Gastroesophageal sphincter (tissue), 4 donors: ENCODE data around the gene E2F1. TPM values are rescaled to one million over a fixed set of nuclear protein-coding genes. Genes with fewer than 3 reads are reported as not detected.

Source experiments
- ATAC-seq: fragments of 150-250 bp; one replicate; pipeline ENCODE4 v1.9.1; 2016; ENCODE audit warnings: mild to moderate bottlenecking, moderate library complexity
- H3K27ac ChIP-seq, 4 donors: fragments of 200-600 bp; sonication (generic) in 3 of 4; 1 replicate in 3 of 4; 2 replicates in 1 of 4; pipeline ENCODE4 v1.5.1; 2016 to 2019
- H3K27me3 ChIP-seq: fragments of 200-600 bp; sonication (generic); one replicate; pipeline ENCODE4 v1.5.1; 2019
- H3K36me3 ChIP-seq, 2 donors: fragments of 200-600 bp; sonication (generic); one replicate each; pipeline ENCODE4 v1.5.1; 2019; ENCODE audit warnings: control low read depth in 1 of 2
- H3K4me1 ChIP-seq, 3 donors: fragments of 200-600 bp; sonication (generic); 1 replicate in 2 of 3; 2 replicates in 1 of 3; pipeline ENCODE4 v1.5.1; 2016 to 2019; ENCODE audit warnings: control low read depth in 2 of 3
- H3K4me3 ChIP-seq, 2 donors: fragments of 200-600 bp; sonication (generic); one replicate each; pipeline ENCODE4 v1.5.1; 2019; ENCODE audit warnings: mild to moderate bottlenecking in 1 of 2, moderate library complexity in 1 of 2
- H3K9me3 ChIP-seq, 3 donors: fragments of 200-600 bp; sonication (generic); one replicate each; pipeline ENCODE4 v1.5.1; 2017 to 2019; ENCODE audit warnings: control low read depth in 2 of 3
- EP300 ChIP-seq: sonication (generic); formaldehyde crosslinking; IDR thresholded peaks from one replicate; pipeline ENCODE4 v1.6.1; 2017; ENCODE audit warnings: antibody characterized with exemption, mild to moderate bottlenecking
- POLR2A ChIP-seq, 2 donors: fragments of 450-650 bp; IDR thresholded peaks; one replicate each; pipeline ENCODE4 v1.6.1; 2017; ENCODE audit warnings: antibody characterized with exemption in 2 of 2, mild to moderate bottlenecking in 2 of 2, moderate library complexity in 1 of 2
- POLR2AphosphoS5 ChIP-seq: sonication (generic); formaldehyde crosslinking; IDR thresholded peaks from one replicate; pipeline ENCODE4 v1.6.1; 2017; ENCODE audit warnings: antibody characterized with exemption
- WGBS, 2 donors: methylation state at CpG; one replicate each; pipeline ENCODE4 v1.1.5; 2018; ENCODE audit warnings: low coverage in 1 of 2; 5-methylcytosine and 5-hydroxymethylcytosine counted together
- total RNA-seq, 4 donors: library from RNA; depleted of rRNA; stranded (reverse); fragments of >200 nt; gene quantifications; one replicate each; pipeline ENCODE4 v1.1.0, GENCODE V29; 2016
- TF ChIP-seq, protein P1 (sequence below), 4 experiments: fragments of 200-600 bp in 2 of 4; fragments of 450-650 bp in 2 of 4; sonication (generic) in 1 of 4; IDR thresholded peaks; one replicate each; pipeline ENCODE4 v1.5.1; 2017 to 2019; ENCODE audit warnings: antibody characterized with exemption in 4 of 4, mild to moderate bottlenecking in 2 of 4, moderate library complexity in 2 of 4

The E2F1 gene
- total RNA-seq, 4 donors from 2014 or later, result 0.57 to 4.4 (median 1.5) TPM

DNA sequence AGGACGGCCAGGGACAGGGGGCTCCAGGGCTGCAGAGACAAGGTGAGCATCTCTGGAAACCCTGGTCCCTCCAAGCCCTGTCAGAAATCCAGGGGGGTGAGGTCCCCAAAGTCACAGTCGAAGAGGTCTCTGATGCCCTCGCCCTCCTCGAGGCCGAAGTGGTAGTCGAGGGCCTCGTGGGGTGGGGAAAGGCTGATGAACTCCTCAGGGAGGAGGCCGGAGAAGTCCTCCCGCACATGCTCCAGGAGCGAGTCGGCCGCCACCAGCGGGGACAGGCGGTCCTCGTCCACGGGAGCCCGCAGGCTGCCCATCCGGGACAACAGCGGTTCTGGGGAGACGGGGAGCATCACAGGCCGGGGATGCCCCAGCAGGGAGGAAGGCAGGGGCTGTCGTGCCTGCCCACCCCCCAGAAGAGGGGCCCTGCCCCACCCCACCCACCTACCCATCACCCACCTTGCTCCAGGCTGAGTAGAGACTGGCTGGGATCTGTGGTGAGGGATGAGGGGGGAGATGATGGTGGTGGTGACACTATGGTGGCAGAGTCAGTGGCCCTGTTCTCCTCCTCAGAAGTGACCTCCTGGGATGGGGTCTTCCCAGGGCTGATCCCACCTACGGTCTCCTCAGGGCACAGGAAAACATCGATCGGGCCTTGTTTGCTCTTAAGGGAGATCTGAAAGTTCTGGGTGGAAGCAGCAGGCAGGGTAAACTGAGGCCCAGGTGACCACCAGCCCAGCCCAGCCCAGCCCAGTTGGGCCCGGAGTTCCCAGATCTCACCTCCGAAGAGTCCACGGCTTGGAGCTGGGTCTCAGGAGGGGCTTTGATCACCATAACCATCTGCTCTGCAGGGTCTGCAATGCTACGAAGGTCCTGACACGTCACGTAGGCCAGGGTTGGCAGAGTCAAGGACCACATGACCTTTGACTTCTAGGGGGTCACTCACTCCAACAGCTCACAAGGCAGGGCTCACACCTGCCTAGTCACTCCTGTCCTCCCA lies 9.2 kb downstream of the E2F1 start:
- no peak overlapping the region for H3K4me3 ChIP-seq
- no peak for ATAC-seq
- no peaks in the 10 kb centered on the region for H3K9me3 ChIP-seq
- peak overlapping the region in 3 of 4 donors; percentile 93 to 97 (median 95) for H3K27ac ChIP-seq
- H3K27me3 ChIP-seq, result no peaks in the 10 kb centered on the region
- WGBS, 2 donors, result 87% methylated on average over 13 of the region's 31 CpGs; no CpG with 5 or more reads in 1 of the 2 donors
- H3K36me3 ChIP-seq, result no peaks in the 10 kb centered on the region
- TF ChIP-seq POLR2AphosphoS5, result no peak
- TF ChIP-seq POLR2A (IDR thresholded peaks at IDR 0.05), result no peak
- TF ChIP-seq, protein P1, sequence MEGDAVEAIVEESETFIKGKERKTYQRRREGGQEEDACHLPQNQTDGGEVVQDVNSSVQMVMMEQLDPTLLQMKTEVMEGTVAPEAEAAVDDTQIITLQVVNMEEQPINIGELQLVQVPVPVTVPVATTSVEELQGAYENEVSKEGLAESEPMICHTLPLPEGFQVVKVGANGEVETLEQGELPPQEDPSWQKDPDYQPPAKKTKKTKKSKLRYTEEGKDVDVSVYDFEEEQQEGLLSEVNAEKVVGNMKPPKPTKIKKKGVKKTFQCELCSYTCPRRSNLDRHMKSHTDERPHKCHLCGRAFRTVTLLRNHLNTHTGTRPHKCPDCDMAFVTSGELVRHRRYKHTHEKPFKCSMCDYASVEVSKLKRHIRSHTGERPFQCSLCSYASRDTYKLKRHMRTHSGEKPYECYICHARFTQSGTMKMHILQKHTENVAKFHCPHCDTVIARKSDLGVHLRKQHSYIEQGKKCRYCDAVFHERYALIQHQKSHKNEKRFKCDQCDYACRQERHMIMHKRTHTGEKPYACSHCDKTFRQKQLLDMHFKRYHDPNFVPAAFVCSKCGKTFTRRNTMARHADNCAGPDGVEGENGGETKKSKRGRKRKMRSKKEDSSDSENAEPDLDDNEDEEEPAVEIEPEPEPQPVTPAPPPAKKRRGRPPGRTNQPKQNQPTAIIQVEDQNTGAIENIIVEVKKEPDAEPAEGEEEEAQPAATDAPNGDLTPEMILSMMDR (IDR thresholded peaks at IDR 0.05), result no peak
- no peak for TF ChIP-seq EP300
- peaks cover 0 to 66% (median 42%) of the 10 kb centered on the region in 3 donors for H3K4me1 ChIP-seq

DNA sequence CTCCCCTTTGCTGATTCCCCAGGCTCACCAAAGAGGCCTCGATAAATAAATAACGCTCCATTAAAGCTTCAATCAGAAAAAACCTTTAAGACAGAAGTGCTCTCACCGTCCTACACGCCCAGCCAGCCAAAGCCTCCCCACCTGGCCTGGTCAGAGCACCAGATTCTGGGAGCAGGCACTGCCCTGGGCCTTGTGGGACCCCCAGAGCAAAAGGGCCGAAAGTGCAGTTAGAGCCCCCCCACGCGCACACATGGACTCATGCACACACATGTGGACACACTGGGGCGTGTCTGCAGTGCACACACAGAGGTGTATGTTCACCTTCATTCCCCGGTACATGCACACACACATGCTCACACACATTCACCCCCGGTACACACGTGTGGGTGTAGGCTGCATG lies 10.1 kb downstream of the E2F1 start:
- Histone ChIP-seq H3K4me1 (peaks cover 0 to 74% (median 42%) of the 10 kb centered on the region in 3 donors), H3K27ac (peak overlapping the region; percentile 92 to 97 (median 94)), H3K4me3 (peak overlapping the region in 1 of 2 donors; percentile 90), H3K9me3 (no peaks in the 10 kb centered on the region), H3K36me3 (peaks cover 0 to 7% of the 10 kb centered on the region in 2 donors), H3K27me3 (no peaks in the 10 kb centered on the region)
- ATAC-seq, result no peak
- WGBS, 2 donors, result 60% methylated on average over 1 of the region's 11 CpGs; no CpG with 5 or more reads in 1 of the 2 donors
- TF ChIP-seq POLR2AphosphoS5, result no peak
- TF ChIP-seq, protein P1 (IDR thresholded peaks at IDR 0.05), result no peak
- no peak for TF ChIP-seq POLR2A (IDR thresholded peaks at IDR 0.05)
- TF ChIP-seq EP300, result no peak

DNA sequence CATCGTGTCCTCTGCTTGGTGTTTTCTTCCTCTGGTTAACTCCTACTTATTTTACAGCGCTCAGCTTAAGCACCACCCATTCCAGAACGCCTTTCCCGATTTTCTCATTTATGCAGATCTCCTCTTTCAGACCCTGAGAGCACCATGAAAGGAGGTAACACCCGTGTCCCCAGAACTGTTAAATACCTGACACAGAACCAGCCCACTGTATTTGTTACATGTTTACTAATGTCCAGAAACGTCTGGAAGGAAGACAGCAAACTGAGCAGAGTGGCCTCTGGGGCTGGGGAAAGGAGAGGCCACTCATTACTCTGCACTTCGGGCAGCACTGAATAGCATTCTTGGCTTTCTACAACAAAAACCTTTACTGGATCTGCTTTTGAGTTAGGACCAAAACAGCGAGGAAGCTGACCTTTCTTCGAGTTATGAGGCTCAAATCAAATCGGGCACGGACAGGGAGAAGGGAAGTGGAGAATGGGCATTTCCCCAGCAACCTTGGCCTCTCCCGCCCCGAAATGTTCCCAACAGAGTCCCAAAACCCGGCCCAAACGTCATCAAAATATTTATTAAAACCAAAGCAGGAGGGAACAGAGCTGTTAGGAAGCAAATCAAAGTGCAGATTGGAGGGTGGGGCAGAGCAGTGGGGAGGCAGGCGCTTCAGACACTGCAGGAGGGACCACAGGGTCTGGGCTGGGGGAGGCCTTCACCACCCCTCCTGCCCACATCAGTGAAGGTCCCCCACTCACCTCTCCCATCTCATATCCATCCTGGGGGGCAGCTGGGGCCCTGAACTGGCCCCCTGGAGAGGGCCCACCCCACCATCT lies 10.8 kb downstream of the E2F1 start:
- TF ChIP-seq, protein P1 (IDR thresholded peaks at IDR 0.05), result no peak
- no peak for TF ChIP-seq EP300
- peak in 1 of 2 donors; percentile 51 for TF ChIP-seq POLR2A (IDR thresholded peaks at IDR 0.05)
- TF ChIP-seq POLR2AphosphoS5, result peak; percentile 80
- Histone ChIP-seq H3K4me1 (peaks cover 0 to 81% (median 42%) of the 10 kb centered on the region in 3 donors), H3K4me3 (peak overlapping the region; percentile 30 to 90), H3K27me3 (no peaks in the 10 kb centered on the region), H3K36me3 (peaks cover 0 to 14% of the 10 kb centered on the region in 2 donors), H3K9me3 (no peaks in the 10 kb centered on the region), H3K27ac (peak overlapping the region; percentile 92 to 97 (median 94))
- peak; percentile 58 for ATAC-seq
- WGBS, 2 donors, result 15 to 16% methylated on average over 10 to 14 of the region's 16 CpGs

GRCh38 chr20:33674294-33675135 lies 11.7 kb downstream of the E2F1 start, which contains the start of gene NECAB3:
Gene NECAB3 (minus strand): TSS chr20:33674428. CDS start chr20:33674352, 76 bp downstream.
- no peaks in the 10 kb centered on the region for H3K9me3 ChIP-seq
- peaks cover 0 to 23% of the 10 kb centered on the region in 2 donors for H3K36me3 ChIP-seq
- ATAC-seq, result peak; percentile 88
- peak within 1 kb of the TSS; percentile 92 to 97 (median 94) for H3K27ac ChIP-seq
- peak within 1 kb of the TSS; percentile 56 to 90 for H3K4me3 ChIP-seq
- TF ChIP-seq, protein P1 (IDR thresholded peaks at IDR 0.05), result peak in 2 of 4 experiments; percentile 2 to 8
- TF ChIP-seq POLR2AphosphoS5 (peak; percentile 36), EP300 (no peak), POLR2A (IDR thresholded peaks at IDR 0.05) (peak; percentile 61 to 73)
- H3K27me3 ChIP-seq, result no peaks in the 10 kb centered on the region
- peaks cover 0 to 89% (median 42%) of the 10 kb centered on the region in 3 donors for H3K4me1 ChIP-seq
- 8 to 19% methylated on average over 2 to 6 of the region's 73 CpGs for WGBS, 2 donors
